HepG2 (cell line): ENCODE measurements around the gene TMEM11. TPM values are rescaled to one million over a fixed set of nuclear protein-coding genes. Genes with fewer than 3 reads are reported as not detected.

ENCODE experiments used
- ATAC-seq: fragments of 200-7000 bp; cut with Tn5 transposase; 3 replicates; pipeline ENCODE4 v1.9.1; 2020; ENCODE audit warnings: mild to moderate bottlenecking, moderate library complexity
- BruUV-seq: library from RNA; stranded (reverse); fragments of 400-500 nt; replicated peaks from 2 replicates; lab custom pipeline; 2021; lab: Mats Ljungman, UMichigan
- CTCF ChIA-PET: fragments of 300-600 bp; formaldehyde crosslinking; extraction: SDS; loops from one replicate; lab custom pipeline; 2021; ENCODE audit warnings: low total read pairs, inconsistent platforms, low intra/inter-chr PET ratio; lab: Yijun Ruan, JAX
- POLR2A ChIA-PET: fragments of 350-600 bp; sonication (Branson Sonifier 250); formaldehyde crosslinking; loops from one replicate; lab custom pipeline; 2020; ENCODE audit warnings: antibody characterized with exemption, inconsistent platforms; lab: Yijun Ruan, JAX
- DNase-seq: peaks from one replicate; pipeline ENCODE4 v3.0.0-alpha.2; 2015; ENCODE audit warnings: low spot score
- FAIRE-seq: peaks from 3 replicates; lab custom pipeline; 2011; peaks lifted over from hg19 to GRCh38; lab: Jason Lieb, UNC
- H2AFZ ChIP-seq: one replicate; pipeline ENCODE4 v1.6.1; 2011; ENCODE audit warnings: low read length, inconsistent platforms
- H3K27ac ChIP-seq: fragments of 300-600 bp; 3 replicates; pipeline ENCODE4 v1.8.0; 2011; ENCODE audit warnings: mixed run types, mild to moderate bottlenecking, mixed read lengths, low read length, inconsistent platforms; ENCODE audit not compliant: insufficient read depth; ENCODE audit errors: extremely low read length
- H3K27me3 ChIP-seq, 2 experiments: fragments of 200-600 bp in 1 of 2; 2 replicates in 1 of 2; 3 replicates in 1 of 2; pipeline versions ENCODE4 v1.6.0 to v1.8.0; 2011; ENCODE audit warnings: low read length in 2 of 2, mild to moderate bottlenecking in 2 of 2, moderate library complexity in 2 of 2, inconsistent platforms in 1 of 2; ENCODE audit not compliant: insufficient read depth in 2 of 2, control insufficient read depth in 1 of 2
- H3K36me3 ChIP-seq, 2 experiments: fragments of 200-600 bp in 1 of 2; replicated peaks in 1 of 2; 2 replicates in 1 of 2; 3 replicates in 1 of 2; pipeline versions ENCODE4 v1.5.1 to v1.8.0; 2011; ENCODE audit warnings: low read length in 2 of 2, inconsistent platforms in 1 of 2; ENCODE audit not compliant: insufficient read depth in 2 of 2, control insufficient read depth in 1 of 2
- H3K4me1 ChIP-seq: 2 replicates; pipeline ENCODE4 v1.5.1; 2012; ENCODE audit warnings: low read length, inconsistent platforms; ENCODE audit not compliant: insufficient read depth
- H3K4me2 ChIP-seq: 2 replicates; pipeline ENCODE4 v1.6.0; 2011; ENCODE audit warnings: low read depth, low read length, inconsistent platforms
- H3K4me3 ChIP-seq, 3 experiments: fragments of 200-600 bp in 1 of 3; sonication (generic), shearing (Covaris generic) in 1 of 3; replicated peaks in 1 of 3; 2 replicates each; pipeline ENCODE4 v1.5.1; 2011 to 2016; ENCODE audit warnings: low read length in 3 of 3, inconsistent platforms in 2 of 3, low read depth in 2 of 3, mild to moderate bottlenecking in 2 of 3, control low read depth in 1 of 3, mixed read lengths in 1 of 3; ENCODE audit not compliant: insufficient read depth in 1 of 3
- H3K79me2 ChIP-seq: one replicate; pipeline ENCODE4 v1.6.1; 2011; ENCODE audit warnings: low read length, inconsistent platforms; ENCODE audit not compliant: insufficient read depth
- H3K9ac ChIP-seq: 2 replicates; pipeline ENCODE4 v1.6.0; 2011; ENCODE audit warnings: mild to moderate bottlenecking, low read depth, low read length, inconsistent platforms; ENCODE audit not compliant: insufficient read depth
- H3K9me3 ChIP-seq: 2 replicates; pipeline ENCODE4 v1.5.1; 2012; ENCODE audit warnings: mild to moderate bottlenecking, low read length
- H4K20me1 ChIP-seq: 2 replicates; pipeline ENCODE4 v1.6.0; 2011; ENCODE audit warnings: inconsistent platforms, mild to moderate bottlenecking, low read length, moderate library complexity; ENCODE audit not compliant: insufficient read depth
- GABPB1 ChIP-seq: IDR thresholded peaks from 2 replicates; pipeline ENCODE4 v1.6.1; 2016; ENCODE audit warnings: mild to moderate bottlenecking, missing genetic modification reagents, moderate library complexity, missing compliant biosample characterization
- HOXA5 ChIP-seq: sonication (generic); formaldehyde crosslinking; IDR thresholded peaks from 2 replicates; pipeline ENCODE4 v1.4.0; 2020; ENCODE audit warnings: missing genetic modification reagents
- NAIF1 ChIP-seq: sonication (generic); formaldehyde crosslinking; IDR thresholded peaks from 2 replicates; pipeline ENCODE4 v1.5.0; 2020; ENCODE audit warnings: mild to moderate bottlenecking, missing genetic modification reagents, borderline replicate concordance
- NCOA5 ChIP-seq: sonication (generic); formaldehyde crosslinking; IDR thresholded peaks from 2 replicates; pipeline ENCODE4 v1.4.0; 2020; ENCODE audit warnings: missing genetic modification reagents
- RARA ChIP-seq: IDR thresholded peaks from 2 replicates; pipeline ENCODE4 v1.6.1; 2016; ENCODE audit warnings: missing genetic modification reagents, missing compliant biosample characterization
- SRF ChIP-seq: IDR thresholded peaks from 2 replicates; pipeline ENCODE4 v1.6.1; 2011; ENCODE audit warnings: mild to moderate bottlenecking, low read depth, low read length, moderate library complexity
- ZMYM3 ChIP-seq: sonication (generic); formaldehyde crosslinking; IDR thresholded peaks from 2 replicates; pipeline ENCODE4 v1.5.1; 2020; ENCODE audit warnings: mild to moderate bottlenecking, missing genetic modification reagents
- ZNF44 ChIP-seq: sonication (generic); formaldehyde crosslinking; IDR thresholded peaks from 2 replicates; pipeline ENCODE4 v1.5.1; 2020; ENCODE audit warnings: mild to moderate bottlenecking, missing genetic modification reagents
- ZNF570 ChIP-seq: sonication (generic); formaldehyde crosslinking; IDR thresholded peaks from 2 replicates; pipeline ENCODE4 v1.4.0; 2020; ENCODE audit warnings: mild to moderate bottlenecking, missing genetic modification reagents, borderline replicate concordance
- ZNF703 ChIP-seq: sonication (generic); formaldehyde crosslinking; IDR thresholded peaks from 2 replicates; pipeline ENCODE4 v1.5.1; 2020; ENCODE audit warnings: missing genetic modification reagents, mild to moderate bottlenecking, moderate library complexity, borderline replicate concordance
- WGBS: methylation state at CpG from one replicate; pipeline ENCODE4 v1.1.6; 2017; ENCODE audit warnings: low lambda C conversion rate; 5-methylcytosine and 5-hydroxymethylcytosine counted together
- in situ Hi-C: cut with HindIII; loops from 2 replicates; pipeline ENCODE4 v1.10.0; 2017; ENCODE audit warnings: low pct_unique_long_range_greater_than_20kb; ENCODE audit not compliant: extremely low pct_ligation_motif_present
- intact Hi-C: fragments of 100-400 bp; cut with micrococcal nuclease; formaldehyde crosslinking; loops from one replicate; pipeline ENCODE4 v1.10.0; 2022; ENCODE audit not compliant: unreplicated experiment
- polyA plus RNA-seq, 8 experiments: library from polyadenylated mRNA; depleted of rRNA in 3 of 8; stranded (reverse) in 7 of 8; unstranded in 1 of 8; fragments of >200 nt; fragmentation: Illumina TruSeq in 4 of 8; extraction: Trizol in 4 of 8; gene quantifications; 2 replicates each; pipeline versions ENCODE4 v1.2.1 to v1.2.3, GENCODE V29; 2011 to 2016; ENCODE audit warnings: low read depth in 4 of 8, missing spikeins in 1 of 8, mixed read lengths in 1 of 8; ENCODE audit not compliant: insufficient read depth in 1 of 8
- total RNA-seq, 5 experiments: library from RNA; depleted of rRNA; stranded (reverse); fragments of >200 nt; fragmentation: Illumina TruSeq; extraction: Trizol; gene quantifications; 2 replicates each; pipeline ENCODE4 v1.2.3, GENCODE V29; 2016; ENCODE audit warnings: low read depth in 1 of 5
- TF ChIP-seq, protein P1 (sequence below): sonication (generic); formaldehyde crosslinking; IDR thresholded peaks from 2 replicates; pipeline ENCODE4; 2020; ENCODE audit warnings: missing genetic modification reagents, mild to moderate bottlenecking, borderline replicate concordance
- TF ChIP-seq, protein P2 (sequence below): sonication (generic); formaldehyde crosslinking; IDR thresholded peaks from 2 replicates; pipeline ENCODE4 v1.4.0; 2020; ENCODE audit warnings: mild to moderate bottlenecking, missing genetic modification reagents
- TF ChIP-seq, protein P3 (sequence below), 2 experiments: fragments of 450-650 bp in 1 of 2; sonication (generic) in 1 of 2; formaldehyde crosslinking; IDR thresholded peaks; 2 replicates each; pipeline versions ENCODE4 v1.5.0 to v1.8.0; 2020 to 2022; ENCODE audit warnings: mild to moderate bottlenecking in 1 of 2, missing genetic modification reagents in 1 of 2
- TF ChIP-seq, protein P4 (sequence below): sonication (generic); formaldehyde crosslinking; IDR thresholded peaks from 2 replicates; pipeline ENCODE4 v1.5.1; 2020; ENCODE audit warnings: missing genetic modification reagents, mild to moderate bottlenecking, borderline replicate concordance

TMEM11 gene
- total and polyA plus RNA-seq, 2 of the 13 experiments (the other 11 are each of a cell fraction or from before 2014, with no cell fraction given), result 18.7 to 35.0 TPM

DNA sequence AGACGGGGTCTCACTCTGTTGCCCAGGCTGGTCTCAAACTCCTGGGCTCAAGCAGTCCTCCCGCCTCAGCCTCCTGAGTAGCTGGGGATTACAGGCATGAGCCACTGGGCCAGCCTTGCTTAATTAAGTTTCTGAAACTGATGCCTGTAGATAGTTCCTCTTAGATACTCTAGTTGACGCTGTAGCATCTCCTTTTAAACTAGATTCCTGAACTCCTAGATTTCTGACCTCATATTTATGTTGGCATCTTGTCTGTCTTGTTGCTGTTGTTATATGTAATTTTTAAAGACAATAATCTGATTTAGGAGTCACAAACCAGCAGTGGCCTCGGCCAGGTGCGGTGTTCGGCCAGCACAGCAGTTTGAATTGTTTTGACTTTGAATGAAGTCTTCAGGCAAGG is 49.7 kb downstream of the TMEM11 start (continued):
- TF ChIP-seq, protein P1, sequence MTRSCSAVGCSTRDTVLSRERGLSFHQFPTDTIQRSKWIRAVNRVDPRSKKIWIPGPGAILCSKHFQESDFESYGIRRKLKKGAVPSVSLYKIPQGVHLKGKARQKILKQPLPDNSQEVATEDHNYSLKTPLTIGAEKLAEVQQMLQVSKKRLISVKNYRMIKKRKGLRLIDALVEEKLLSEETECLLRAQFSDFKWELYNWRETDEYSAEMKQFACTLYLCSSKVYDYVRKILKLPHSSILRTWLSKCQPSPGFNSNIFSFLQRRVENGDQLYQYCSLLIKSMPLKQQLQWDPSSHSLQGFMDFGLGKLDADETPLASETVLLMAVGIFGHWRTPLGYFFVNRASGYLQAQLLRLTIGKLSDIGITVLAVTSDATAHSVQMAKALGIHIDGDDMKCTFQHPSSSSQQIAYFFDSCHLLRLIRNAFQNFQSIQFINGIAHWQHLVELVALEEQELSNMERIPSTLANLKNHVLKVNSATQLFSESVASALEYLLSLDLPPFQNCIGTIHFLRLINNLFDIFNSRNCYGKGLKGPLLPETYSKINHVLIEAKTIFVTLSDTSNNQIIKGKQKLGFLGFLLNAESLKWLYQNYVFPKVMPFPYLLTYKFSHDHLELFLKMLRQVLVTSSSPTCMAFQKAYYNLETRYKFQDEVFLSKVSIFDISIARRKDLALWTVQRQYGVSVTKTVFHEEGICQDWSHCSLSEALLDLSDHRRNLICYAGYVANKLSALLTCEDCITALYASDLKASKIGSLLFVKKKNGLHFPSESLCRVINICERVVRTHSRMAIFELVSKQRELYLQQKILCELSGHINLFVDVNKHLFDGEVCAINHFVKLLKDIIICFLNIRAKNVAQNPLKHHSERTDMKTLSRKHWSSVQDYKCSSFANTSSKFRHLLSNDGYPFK (CRISPR knock-in tag), result no peak
- TF ChIP-seq NCOA5, result no peak
- TF ChIP-seq, protein P2, sequence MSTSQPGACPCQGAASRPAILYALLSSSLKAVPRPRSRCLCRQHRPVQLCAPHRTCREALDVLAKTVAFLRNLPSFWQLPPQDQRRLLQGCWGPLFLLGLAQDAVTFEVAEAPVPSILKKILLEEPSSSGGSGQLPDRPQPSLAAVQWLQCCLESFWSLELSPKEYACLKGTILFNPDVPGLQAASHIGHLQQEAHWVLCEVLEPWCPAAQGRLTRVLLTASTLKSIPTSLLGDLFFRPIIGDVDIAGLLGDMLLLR (CRISPR knock-in tag), result no peak
- no peak for TF ChIP-seq HOXA5 (CRISPR knock-in tag)
- no peak for TF ChIP-seq GABPB1 (CRISPR knock-in tag)
- no peak for TF ChIP-seq RARA (CRISPR knock-in tag)

DNA sequence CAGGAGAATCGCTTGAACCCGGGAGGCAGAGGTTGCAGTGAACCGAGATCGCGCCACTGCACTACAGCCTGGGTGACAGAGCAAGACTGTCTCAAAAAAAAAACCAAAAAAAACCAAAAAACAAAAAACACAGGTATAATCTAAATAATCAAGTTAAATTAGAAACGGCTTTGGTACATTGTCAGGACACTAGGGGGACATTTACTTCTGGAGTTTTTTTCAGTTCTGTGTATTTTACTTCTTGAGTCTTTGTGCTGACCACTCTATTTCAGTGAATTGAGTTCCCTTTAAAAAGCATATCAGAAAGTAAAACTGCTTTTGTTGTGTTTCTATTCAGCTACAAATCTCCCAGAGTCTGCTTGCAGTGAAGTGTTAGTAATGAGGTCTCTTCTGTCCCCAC is 50.9 kb downstream of the TMEM11 start:
- Histone ChIP-seq H4K20me1 (no peaks in the 10 kb centered on the region; the same call in 1 of the 2 replicates), H3K36me3 (no peaks in the 10 kb centered on the region; a peak in 1 of 5 replicates), H3K79me2 (no peaks in the 10 kb centered on the region), H3K4me1 (peaks cover 22% of the 10 kb centered on the region), H3K4me2 (no peak overlapping the region), H3K27ac (no peak overlapping the region), H3K4me3 (no peak overlapping the region), H3K9ac (no peak overlapping the region), H3K27me3 (no peaks in the 10 kb centered on the region), H2AFZ (no peak overlapping the region), H3K9me3 (no peaks in the 10 kb centered on the region)
- FAIRE-seq (no peak), DNase-seq (no peak), ATAC-seq (no peak)
- no peak for TF ChIP-seq ZMYM3 (CRISPR knock-in tag)
- TF ChIP-seq SRF, result no peak
- TF ChIP-seq ZNF44, result no peak
- no peak for TF ChIP-seq ZNF570 (CRISPR knock-in tag)
- TF ChIP-seq, protein P3, sequence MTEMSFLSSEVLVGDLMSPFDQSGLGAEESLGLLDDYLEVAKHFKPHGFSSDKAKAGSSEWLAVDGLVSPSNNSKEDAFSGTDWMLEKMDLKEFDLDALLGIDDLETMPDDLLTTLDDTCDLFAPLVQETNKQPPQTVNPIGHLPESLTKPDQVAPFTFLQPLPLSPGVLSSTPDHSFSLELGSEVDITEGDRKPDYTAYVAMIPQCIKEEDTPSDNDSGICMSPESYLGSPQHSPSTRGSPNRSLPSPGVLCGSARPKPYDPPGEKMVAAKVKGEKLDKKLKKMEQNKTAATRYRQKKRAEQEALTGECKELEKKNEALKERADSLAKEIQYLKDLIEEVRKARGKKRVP (CRISPR knock-in tag; IDR thresholded peaks at IDR 0.05), result no peak
- TF ChIP-seq NAIF1 (CRISPR knock-in tag), result no peak
- no peak for TF ChIP-seq ZNF703 (CRISPR knock-in tag)
- TF ChIP-seq, protein P4, sequence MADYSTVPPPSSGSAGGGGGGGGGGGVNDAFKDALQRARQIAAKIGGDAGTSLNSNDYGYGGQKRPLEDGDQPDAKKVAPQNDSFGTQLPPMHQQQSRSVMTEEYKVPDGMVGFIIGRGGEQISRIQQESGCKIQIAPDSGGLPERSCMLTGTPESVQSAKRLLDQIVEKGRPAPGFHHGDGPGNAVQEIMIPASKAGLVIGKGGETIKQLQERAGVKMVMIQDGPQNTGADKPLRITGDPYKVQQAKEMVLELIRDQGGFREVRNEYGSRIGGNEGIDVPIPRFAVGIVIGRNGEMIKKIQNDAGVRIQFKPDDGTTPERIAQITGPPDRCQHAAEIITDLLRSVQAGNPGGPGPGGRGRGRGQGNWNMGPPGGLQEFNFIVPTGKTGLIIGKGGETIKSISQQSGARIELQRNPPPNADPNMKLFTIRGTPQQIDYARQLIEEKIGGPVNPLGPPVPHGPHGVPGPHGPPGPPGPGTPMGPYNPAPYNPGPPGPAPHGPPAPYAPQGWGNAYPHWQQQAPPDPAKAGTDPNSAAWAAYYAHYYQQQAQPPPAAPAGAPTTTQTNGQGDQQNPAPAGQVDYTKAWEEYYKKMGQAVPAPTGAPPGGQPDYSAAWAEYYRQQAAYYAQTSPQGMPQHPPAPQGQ (CRISPR knock-in tag), result no peak
- CTCF ChIA-PET, result no interaction called here
- in situ Hi-C loops, result no loop called here
- POLR2A ChIA-PET, result no interaction called here
- 96% methylated on average over 6 of the region's 6 CpGs for WGBS
- BruUV-seq, result no TSS peak
- intact Hi-C loops, result no loop called here
